Peyer's patch (tissue), 4 donors: ENCODE results near the gene PRKD1. TPM values are rescaled to one million over a fixed set of nuclear protein-coding genes. Genes with fewer than 3 reads are reported as not detected.

Experiments
- DNase-seq, 3 donors: peaks; one replicate each; pipeline ENCODE4 v3.0.0-alpha.2; 2017 to 2019
- H3K27ac ChIP-seq, 4 donors: fragments of 200-600 bp; sonication (generic); one replicate each; pipeline ENCODE4 v1.5.1; 2016 to 2019
- H3K27me3 ChIP-seq, 2 donors: fragments of 200-600 bp; sonication (generic); one replicate each; pipeline ENCODE4 v1.5.1; 2019
- H3K36me3 ChIP-seq, 3 donors: fragments of 200-600 bp; sonication (generic); one replicate each; pipeline ENCODE4 v1.5.1; 2016 to 2019
- H3K4me1 ChIP-seq, 4 donors: fragments of 200-600 bp; sonication (generic); one replicate each; pipeline ENCODE4 v1.5.1; 2016 to 2019
- H3K4me3 ChIP-seq, 4 donors: fragments of 200-600 bp; sonication (generic); 1 replicate in 3 of 4; 2 replicates in 1 of 4; pipeline ENCODE4 v1.5.1; 2016 to 2019; ENCODE audit warnings: mild to moderate bottlenecking in 1 of 4
- H3K9me3 ChIP-seq, 4 donors: fragments of 200-600 bp; sonication (generic); one replicate each; pipeline ENCODE4 v1.5.1; 2016 to 2019; ENCODE audit warnings: mild to moderate bottlenecking in 1 of 4
- POLR2A ChIP-seq, 2 donors: fragments of 450-650 bp; IDR thresholded peaks; one replicate each; pipeline ENCODE4 v1.5.1; 2017; ENCODE audit warnings: antibody characterized with exemption in 2 of 2, mild to moderate bottlenecking in 2 of 2, moderate library complexity in 2 of 2
- total RNA-seq, 4 donors: library from RNA; depleted of rRNA; stranded (reverse); fragments of >200 nt; gene quantifications; one replicate each; pipeline ENCODE4 v1.1.0, GENCODE V29; 2016
- TF ChIP-seq, protein P1 (sequence below), 6 experiments: fragments of 450-650 bp in 4 of 6; fragments of 200-600 bp in 2 of 6; sonication (generic) in 1 of 6; IDR thresholded peaks; one replicate each; pipeline ENCODE4 v1.5.1; 2017 to 2019; ENCODE audit warnings: antibody characterized with exemption in 6 of 6, mild to moderate bottlenecking in 3 of 6, moderate library complexity in 1 of 6

PRKD1 gene
- total RNA-seq, 4 donors from 2014 or later, result 0.88 to 5.0 (median 3.6) TPM

DNA sequence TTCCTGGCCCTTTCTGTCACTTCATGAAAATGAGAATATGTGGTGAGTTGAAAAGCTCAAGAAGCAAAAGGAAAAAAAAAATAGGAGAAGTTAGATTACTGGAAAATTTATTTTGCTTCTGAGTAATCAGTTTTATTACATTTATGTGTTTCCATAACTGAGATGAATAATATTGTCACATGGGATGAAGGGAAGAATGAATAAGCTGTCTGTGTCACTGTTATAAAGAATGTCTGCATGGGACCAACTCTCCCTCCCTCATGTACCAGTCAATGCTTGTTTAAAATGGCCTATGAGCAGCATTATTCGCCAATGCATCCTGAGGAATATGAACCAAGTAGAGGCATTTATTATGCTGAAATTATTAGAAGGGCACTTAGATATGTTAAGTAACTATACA is 246.3 kb downstream of the PRKD1 start:
- H3K4me3 ChIP-seq, result no peak overlapping the region
- H3K27ac ChIP-seq, result no peak overlapping the region
- H3K27me3 ChIP-seq, result no peaks in the 10 kb centered on the region
- no peak for DNase-seq
- H3K4me1 ChIP-seq, result no peaks in the 10 kb centered on the region
- TF ChIP-seq, protein P1, sequence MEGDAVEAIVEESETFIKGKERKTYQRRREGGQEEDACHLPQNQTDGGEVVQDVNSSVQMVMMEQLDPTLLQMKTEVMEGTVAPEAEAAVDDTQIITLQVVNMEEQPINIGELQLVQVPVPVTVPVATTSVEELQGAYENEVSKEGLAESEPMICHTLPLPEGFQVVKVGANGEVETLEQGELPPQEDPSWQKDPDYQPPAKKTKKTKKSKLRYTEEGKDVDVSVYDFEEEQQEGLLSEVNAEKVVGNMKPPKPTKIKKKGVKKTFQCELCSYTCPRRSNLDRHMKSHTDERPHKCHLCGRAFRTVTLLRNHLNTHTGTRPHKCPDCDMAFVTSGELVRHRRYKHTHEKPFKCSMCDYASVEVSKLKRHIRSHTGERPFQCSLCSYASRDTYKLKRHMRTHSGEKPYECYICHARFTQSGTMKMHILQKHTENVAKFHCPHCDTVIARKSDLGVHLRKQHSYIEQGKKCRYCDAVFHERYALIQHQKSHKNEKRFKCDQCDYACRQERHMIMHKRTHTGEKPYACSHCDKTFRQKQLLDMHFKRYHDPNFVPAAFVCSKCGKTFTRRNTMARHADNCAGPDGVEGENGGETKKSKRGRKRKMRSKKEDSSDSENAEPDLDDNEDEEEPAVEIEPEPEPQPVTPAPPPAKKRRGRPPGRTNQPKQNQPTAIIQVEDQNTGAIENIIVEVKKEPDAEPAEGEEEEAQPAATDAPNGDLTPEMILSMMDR (IDR thresholded peaks at IDR 0.05), result no peak
- no peak for TF ChIP-seq POLR2A (IDR thresholded peaks at IDR 0.05)
- no peaks in the 10 kb centered on the region for H3K9me3 ChIP-seq
- no peaks in the 10 kb centered on the region for H3K36me3 ChIP-seq

DNA sequence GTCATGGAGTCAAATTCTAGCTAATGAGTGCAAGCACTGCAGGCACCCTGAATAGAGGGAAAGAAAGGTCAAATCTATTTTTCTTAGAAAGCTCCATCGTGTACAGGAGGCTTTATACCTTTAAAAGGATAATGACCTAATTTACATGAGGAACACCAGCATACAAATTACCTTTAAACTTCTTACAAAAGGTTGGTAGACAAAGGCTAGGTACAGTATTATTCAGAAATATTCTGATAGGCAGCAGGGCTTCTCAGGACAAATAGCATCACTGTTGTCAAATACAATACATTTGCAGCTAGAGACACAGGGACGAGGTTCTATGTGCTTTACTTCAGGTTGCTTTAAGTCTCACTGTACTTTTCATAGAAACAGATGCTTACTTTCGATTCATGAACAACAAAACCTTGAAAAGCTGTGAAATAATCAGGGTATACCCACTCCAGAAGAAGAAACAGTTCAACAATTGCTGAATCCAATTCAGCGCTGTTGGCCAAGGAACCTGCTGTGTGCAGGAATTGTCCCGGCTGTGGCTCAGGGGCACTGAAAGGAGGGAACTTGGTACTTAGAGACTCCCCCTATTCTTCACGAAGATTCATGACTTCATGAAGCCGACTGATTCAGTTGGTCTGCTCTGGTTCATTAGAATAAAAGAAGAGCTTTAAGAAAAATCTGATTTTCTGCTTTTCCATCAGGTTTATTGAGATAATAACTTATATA is 252.9 kb downstream of the PRKD1 start:
- Histone ChIP-seq H3K4me3 (no peak overlapping the region), H3K9me3 (no peaks in the 10 kb centered on the region), H3K4me1 (no peaks in the 10 kb centered on the region), H3K27me3 (no peaks in the 10 kb centered on the region), H3K36me3 (no peaks in the 10 kb centered on the region), H3K27ac (no peak overlapping the region)
- TF ChIP-seq POLR2A (IDR thresholded peaks at IDR 0.05), result no peak
- TF ChIP-seq, protein P1 (IDR thresholded peaks at IDR 0.05), result no peak
- no peak for DNase-seq

DNA sequence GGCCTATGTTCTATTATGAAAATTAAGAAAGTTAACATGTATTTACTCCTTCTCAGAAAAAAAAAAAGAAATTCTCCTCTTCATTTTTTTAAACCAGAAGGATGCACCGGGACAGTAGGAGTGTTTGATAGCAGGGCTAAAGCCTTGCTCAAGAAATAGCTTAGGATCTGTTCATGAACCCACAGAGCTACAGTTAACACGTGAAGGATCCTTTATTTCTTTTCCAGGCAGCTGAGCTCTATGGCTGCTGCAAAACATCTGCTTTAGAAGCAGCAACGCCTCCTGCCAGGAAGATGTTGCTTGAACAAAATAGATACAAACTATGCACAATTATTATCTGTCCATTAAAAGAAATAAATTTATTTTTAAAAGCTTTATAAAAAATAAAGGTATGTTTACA is 254.8 kb downstream of the PRKD1 start:
- H3K27ac ChIP-seq, result no peak overlapping the region
- H3K27me3 ChIP-seq, result no peaks in the 10 kb centered on the region
- TF ChIP-seq POLR2A (IDR thresholded peaks at IDR 0.05), result no peak
- TF ChIP-seq, protein P1 (IDR thresholded peaks at IDR 0.05), result no peak
- no peaks in the 10 kb centered on the region for H3K9me3 ChIP-seq
- H3K4me3 ChIP-seq, result no peak overlapping the region
- H3K36me3 ChIP-seq, result no peaks in the 10 kb centered on the region
- no peaks in the 10 kb centered on the region for H3K4me1 ChIP-seq
- no peak for DNase-seq

DNA sequence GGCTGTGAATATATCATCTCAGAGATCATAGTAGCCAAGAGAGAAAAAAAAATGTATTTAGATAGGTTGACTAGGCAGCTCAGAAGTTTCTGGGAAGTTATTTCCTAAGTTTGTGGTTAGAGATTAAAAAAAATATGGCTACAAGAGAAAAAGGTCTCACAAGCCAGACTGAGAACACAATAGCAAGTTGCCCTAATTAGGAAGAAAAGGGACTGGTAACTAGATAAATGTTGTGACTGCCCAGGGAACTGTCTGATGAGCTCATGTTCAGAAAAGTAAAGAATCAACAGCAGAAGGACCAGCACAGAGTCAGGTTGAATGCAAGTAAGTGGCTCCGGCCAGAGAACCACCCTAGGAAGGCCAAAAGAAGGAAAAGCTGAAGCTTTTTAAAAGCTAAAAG is 256.6 kb downstream of the PRKD1 start:
- Histone ChIP-seq H3K27me3 (no peaks in the 10 kb centered on the region), H3K36me3 (no peaks in the 10 kb centered on the region), H3K4me1 (no peaks in the 10 kb centered on the region), H3K4me3 (no peak overlapping the region), H3K9me3 (no peaks in the 10 kb centered on the region), H3K27ac (no peak overlapping the region)
- no peak for TF ChIP-seq POLR2A (IDR thresholded peaks at IDR 0.05)
- TF ChIP-seq, protein P1 (IDR thresholded peaks at IDR 0.05), result no peak
- DNase-seq, result no peak

- Histone ChIP-seq H3K4me1 (no peaks in the 10 kb centered on the region), H3K9me3 (no peaks in the 10 kb centered on the region), H3K36me3 (no peaks in the 10 kb centered on the region), H3K27me3 (no peaks in the 10 kb centered on the region), H3K4me3 (no peak overlapping the region), H3K27ac (no peak overlapping the region)
- no peak for DNase-seq
- TF ChIP-seq, protein P1 (IDR thresholded peaks at IDR 0.05), result no peak
- no peak for TF ChIP-seq POLR2A (IDR thresholded peaks at IDR 0.05)
Observed at GRCh38 chr14:29668201-29668600, 259.4 kb downstream of the PRKD1 start.
